Osteocyte (in vitro differentiated cells): ENCODE measurements around the gene BAIAP2L2. TPM values are rescaled to one million over a fixed set of nuclear protein-coding genes. Genes with fewer than 3 reads are reported as not detected.

Source experiments
- DNase-seq: peaks from one replicate; pipeline ENCODE4 v3.0.0; 2021; ENCODE audit warnings: mixed read lengths; ENCODE audit not compliant: unreplicated experiment; ENCODE audit errors: extremely low spot score
- H3K27ac Mint-ChIP-seq: one replicate; pipeline ENCODE4 v1.8.0; 2021; ENCODE audit warnings: mild to moderate bottlenecking, mixed read lengths; ENCODE audit not compliant: unreplicated experiment
- H3K27me3 Mint-ChIP-seq: one replicate; pipeline ENCODE4 v1.8.0; 2021; ENCODE audit warnings: mixed read lengths; ENCODE audit not compliant: unreplicated experiment
- H3K36me3 Mint-ChIP-seq: one replicate; pipeline ENCODE4 v1.8.0; 2021; ENCODE audit warnings: mixed read lengths; ENCODE audit not compliant: unreplicated experiment
- H3K4me1 Mint-ChIP-seq: one replicate; pipeline ENCODE4 v1.8.0; 2021; ENCODE audit warnings: mixed read lengths; ENCODE audit not compliant: unreplicated experiment
- H3K4me3 Mint-ChIP-seq: one replicate; pipeline ENCODE4 v1.8.0; 2021; ENCODE audit warnings: mild to moderate bottlenecking, moderate library complexity, mixed read lengths; ENCODE audit not compliant: unreplicated experiment
- H3K9me3 Mint-ChIP-seq: one replicate; pipeline ENCODE4 v1.8.0; 2021; ENCODE audit warnings: mixed read lengths; ENCODE audit not compliant: unreplicated experiment
- CTCF ChIP-seq: fragments of 200-600 bp; sonication (generic); IDR thresholded peaks from 2 replicates; pipeline ENCODE4 v1.5.0; 2021; ENCODE audit warnings: antibody characterized with exemption, mild to moderate bottlenecking, moderate library complexity
- total RNA-seq: library from RNA; stranded (reverse); gene quantifications from 2 replicates; pipeline ENCODE4 v1.2.1, GENCODE V29; 2021

The BAIAP2L2 gene
- total RNA-seq, 1 donor from 2014 or later, result 0.48 TPM

- no peak for TF ChIP-seq CTCF
- Mint-ChIP-seq H3K36me3 (no peaks in the 10 kb centered on the region), H3K4me3 (no peak overlapping the region), H3K27me3 (no peaks in the 10 kb centered on the region), H3K27ac (no peak overlapping the region), H3K4me1 (peaks cover 16% of the 10 kb centered on the region), H3K9me3 (no peaks in the 10 kb centered on the region)
- no peak for DNase-seq
These were observed 674 bp upstream of the BAIAP2L2 start for GRCh38 chr22:38110863-38111852.

- no peak for DNase-seq
- no peaks in the 10 kb centered on the region for H3K36me3 Mint-ChIP-seq
- no peaks in the 10 kb centered on the region for H3K9me3 Mint-ChIP-seq
- H3K4me1 Mint-ChIP-seq, result peaks cover 14% of the 10 kb centered on the region
- H3K27ac Mint-ChIP-seq, result no peak overlapping the region
- no peaks in the 10 kb centered on the region for H3K27me3 Mint-ChIP-seq
- TF ChIP-seq CTCF, result no peak
- H3K4me3 Mint-ChIP-seq, result no peak overlapping the region
These were observed 998 bp downstream of the BAIAP2L2 start for GRCh38 chr22:38109371-38110001.

GRCh38 chr22:38108561-38109319, 1.7 kb downstream of the BAIAP2L2 start:
- H3K27ac Mint-ChIP-seq, result no peak overlapping the region
- no peaks in the 10 kb centered on the region for H3K36me3 Mint-ChIP-seq
- peaks cover 11% of the 10 kb centered on the region for H3K4me1 Mint-ChIP-seq
- TF ChIP-seq CTCF, result no peak
- peaks cover 3% of the 10 kb centered on the region for H3K27me3 Mint-ChIP-seq
- DNase-seq, result no peak
- H3K9me3 Mint-ChIP-seq, result no peaks in the 10 kb centered on the region
- no peak overlapping the region for H3K4me3 Mint-ChIP-seq

- no peak for DNase-seq
- H3K9me3 Mint-ChIP-seq, result no peaks in the 10 kb centered on the region
- H3K4me1 Mint-ChIP-seq, result peaks cover 11% of the 10 kb centered on the region
- peaks cover 3% of the 10 kb centered on the region for H3K27me3 Mint-ChIP-seq
- TF ChIP-seq CTCF, result no peak
- H3K4me3 Mint-ChIP-seq, result no peak overlapping the region
- H3K27ac Mint-ChIP-seq, result no peak overlapping the region
- H3K36me3 Mint-ChIP-seq, result no peaks in the 10 kb centered on the region
These were observed 2.6 kb downstream of the BAIAP2L2 start for GRCh38 chr22:38107692-38108515.
